ENCODE results near the gene IL36A.

GRCh38 chr2:112972423-112973086 is 32.7 kb upstream of the IL36A start:
- TF ChIP-seq CTCF (IDR thresholded peaks at IDR 0.05): no peak
- TF ChIP-seq POLR2A (IDR thresholded peaks at IDR 0.05): no peak
- TF ChIP-seq POLR2AphosphoS5 (IDR thresholded peaks at IDR 0.05): no peak
